Stomach (tissue), 4 donors: ENCODE data around the gene IGLL1.

ENCODE experiments used
- POLR2A ChIP-seq, 4 donors: fragments of 450-650 bp; IDR thresholded peaks; one replicate each; pipeline ENCODE4 v1.6.1; 2016; ENCODE audit warnings: antibody characterized with exemption in 4 of 4, control low read depth in 2 of 4, mild to moderate bottlenecking in 1 of 4, moderate library complexity in 1 of 4
- POLR2AphosphoS5 ChIP-seq, 3 donors: sonication (generic); formaldehyde crosslinking; IDR thresholded peaks; one replicate each; pipeline ENCODE4 v1.6.1; 2016; ENCODE audit warnings: antibody characterized with exemption in 3 of 3
- TF ChIP-seq, protein P1 (sequence below), 7 experiments: fragments of 450-650 bp in 4 of 7; fragments of 200-600 bp in 3 of 7; sonication (generic) in 3 of 7; IDR thresholded peaks; one replicate each; pipeline ENCODE4 v1.5.1; 2016 to 2019; ENCODE audit warnings: antibody characterized with exemption in 7 of 7, control low read depth in 2 of 7, mild to moderate bottlenecking in 1 of 7

DNA sequence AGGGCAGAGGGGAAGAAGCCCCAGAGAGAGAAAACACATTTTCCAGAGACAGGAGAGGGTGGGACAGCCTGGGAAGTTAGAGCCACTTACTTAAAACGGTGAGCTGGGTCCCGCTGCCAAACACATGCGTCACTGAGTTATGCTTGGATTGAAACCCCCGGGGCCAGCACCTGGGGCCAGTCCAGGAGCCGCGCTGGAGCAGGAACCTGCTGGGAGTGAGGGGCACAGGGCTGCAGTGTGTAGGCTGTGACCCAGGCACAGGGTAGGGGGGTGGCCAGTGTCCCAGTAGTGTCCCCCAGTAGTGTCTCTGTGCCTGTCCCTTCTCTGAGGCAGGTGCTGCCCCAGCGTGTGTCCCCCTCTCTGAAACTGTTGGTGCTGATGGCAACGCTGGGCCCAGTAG is 5.2 kb downstream of the IGLL1 start:
- no peak for TF ChIP-seq POLR2AphosphoS5 (IDR thresholded peaks at IDR 0.05)
- TF ChIP-seq, protein P1, sequence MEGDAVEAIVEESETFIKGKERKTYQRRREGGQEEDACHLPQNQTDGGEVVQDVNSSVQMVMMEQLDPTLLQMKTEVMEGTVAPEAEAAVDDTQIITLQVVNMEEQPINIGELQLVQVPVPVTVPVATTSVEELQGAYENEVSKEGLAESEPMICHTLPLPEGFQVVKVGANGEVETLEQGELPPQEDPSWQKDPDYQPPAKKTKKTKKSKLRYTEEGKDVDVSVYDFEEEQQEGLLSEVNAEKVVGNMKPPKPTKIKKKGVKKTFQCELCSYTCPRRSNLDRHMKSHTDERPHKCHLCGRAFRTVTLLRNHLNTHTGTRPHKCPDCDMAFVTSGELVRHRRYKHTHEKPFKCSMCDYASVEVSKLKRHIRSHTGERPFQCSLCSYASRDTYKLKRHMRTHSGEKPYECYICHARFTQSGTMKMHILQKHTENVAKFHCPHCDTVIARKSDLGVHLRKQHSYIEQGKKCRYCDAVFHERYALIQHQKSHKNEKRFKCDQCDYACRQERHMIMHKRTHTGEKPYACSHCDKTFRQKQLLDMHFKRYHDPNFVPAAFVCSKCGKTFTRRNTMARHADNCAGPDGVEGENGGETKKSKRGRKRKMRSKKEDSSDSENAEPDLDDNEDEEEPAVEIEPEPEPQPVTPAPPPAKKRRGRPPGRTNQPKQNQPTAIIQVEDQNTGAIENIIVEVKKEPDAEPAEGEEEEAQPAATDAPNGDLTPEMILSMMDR (IDR thresholded peaks at IDR 0.05): no peak
- TF ChIP-seq POLR2A (IDR thresholded peaks at IDR 0.05): no peak
